GM18520 (cell line): ENCODE results near the gene SPRED2.

Source experiments
- ATAC-seq: cut with Tn5 transposase; IDR thresholded peaks from one replicate; pipeline ENCODE4 v1.9.1; 2021; ENCODE audit not compliant: unreplicated experiment

SPRED2 gene

DNA sequence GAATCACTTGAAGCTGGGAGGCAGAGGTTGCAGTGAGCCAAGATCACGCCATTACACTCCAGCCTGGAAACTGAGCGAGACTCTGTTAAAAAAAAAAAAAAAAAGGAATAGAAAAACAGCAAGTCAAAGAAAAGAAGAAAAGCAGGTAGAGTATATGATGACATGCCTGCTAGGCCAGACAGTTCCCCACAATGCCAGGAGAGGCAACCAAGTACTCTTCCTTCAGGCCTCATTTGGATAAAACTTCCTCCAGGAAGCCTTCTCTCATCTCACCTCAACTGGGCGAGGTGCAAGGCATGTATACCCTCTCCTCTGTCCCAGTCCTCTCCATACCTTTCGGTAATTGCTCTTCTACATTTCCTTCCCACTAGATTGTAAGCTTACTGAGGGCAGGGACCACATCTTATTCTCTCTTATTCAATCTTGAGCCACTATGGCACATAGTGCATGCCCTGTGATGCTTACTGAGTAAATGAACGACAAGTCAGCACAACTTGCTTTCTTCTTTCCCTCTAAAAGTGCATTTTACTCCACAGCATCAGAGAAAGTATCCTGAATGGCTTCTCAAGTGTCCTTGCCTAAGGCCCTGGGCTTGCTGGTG is 10.1 kb upstream of the SPRED2 start:
- no peak for ATAC-seq

DNA sequence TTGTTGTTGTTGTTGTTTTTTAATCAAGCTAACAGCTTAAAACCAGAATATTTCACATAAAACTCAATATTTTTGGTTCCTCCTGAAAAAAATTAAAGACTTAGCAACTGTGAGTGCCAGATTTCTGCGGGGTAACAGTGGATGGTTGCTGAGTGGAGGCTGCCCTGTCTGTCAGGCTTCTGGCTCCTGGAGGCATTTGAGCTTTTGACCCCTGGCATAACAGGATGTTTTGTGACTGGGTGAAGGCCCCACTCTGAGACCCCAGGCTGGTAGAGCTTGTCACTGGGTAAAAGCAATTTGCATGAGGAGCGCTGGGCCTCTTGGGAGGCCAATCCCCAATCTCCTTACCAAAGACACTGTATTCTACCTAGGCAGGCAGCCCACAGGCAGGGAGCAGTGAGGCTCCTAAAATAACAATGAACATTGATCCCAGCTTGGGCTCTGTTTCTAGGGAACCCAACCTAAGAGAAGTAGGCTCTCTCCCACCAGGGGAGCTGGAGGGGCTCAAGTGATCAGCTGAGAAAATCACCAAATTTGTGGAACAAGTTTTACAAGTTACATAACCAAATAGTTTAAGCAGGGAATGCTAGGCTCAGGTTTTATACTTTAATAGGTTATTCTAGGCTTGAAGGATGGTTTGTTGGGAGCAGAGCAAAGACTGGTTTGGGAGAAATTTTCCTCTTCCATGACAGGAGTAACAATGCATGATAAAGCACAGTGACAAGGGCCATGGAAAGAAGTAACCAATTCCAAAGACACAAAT is 5.9 kb upstream of the SPRED2 start:
- ATAC-seq, result no peak

- no peak for ATAC-seq
Observed at GRCh38 chr2:65437392-65438135, 5.2 kb upstream of the SPRED2 start.

- ATAC-seq, result peak; percentile 85
Observed at GRCh38 chr2:65436824-65437221, 4.4 kb upstream of the SPRED2 start.

DNA sequence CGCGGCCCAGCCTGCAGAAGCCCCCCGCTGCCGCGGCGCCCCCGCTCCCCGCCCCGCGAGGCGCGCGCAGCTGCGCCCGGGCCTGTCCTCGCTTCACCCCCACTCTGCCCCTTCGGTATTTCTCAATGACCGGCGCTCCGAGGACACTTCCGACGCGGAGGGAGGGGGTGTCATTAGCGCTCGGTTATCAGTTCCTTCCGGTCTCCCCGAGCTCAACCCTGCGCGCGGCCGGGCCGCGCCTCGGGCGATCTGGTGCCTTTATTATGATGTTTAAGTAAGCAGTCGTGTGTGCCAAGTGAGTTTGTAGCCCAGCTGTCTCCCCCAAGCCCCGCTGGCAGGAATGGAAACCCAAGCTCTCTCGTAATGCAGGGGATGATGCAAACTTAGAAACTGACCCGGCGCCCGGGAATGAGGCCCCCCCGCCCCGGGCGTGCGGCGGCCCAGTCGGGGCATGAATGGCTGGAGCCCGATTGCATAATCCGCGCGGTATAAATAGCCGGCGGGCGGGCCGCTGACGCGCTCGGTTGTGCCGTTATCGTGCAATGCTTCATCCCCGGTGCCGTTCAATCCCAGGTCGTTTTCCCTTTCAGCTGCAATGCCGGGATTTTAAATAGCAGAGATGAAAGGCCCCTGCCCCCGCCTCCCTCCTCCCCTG is 3.9 kb upstream of the SPRED2 start:
- peak; percentile 17 for ATAC-seq

- ATAC-seq, result no peak
Observed at GRCh38 chr2:65435625-65436168, 3.3 kb upstream of the SPRED2 start.

- ATAC-seq, result no peak
Observed at GRCh38 chr2:65434592-65435241, 2.3 kb upstream of the SPRED2 start.

- ATAC-seq, result no peak
Observed at GRCh38 chr2:65431421-65432226, 775 bp downstream of the SPRED2 start.

DNA sequence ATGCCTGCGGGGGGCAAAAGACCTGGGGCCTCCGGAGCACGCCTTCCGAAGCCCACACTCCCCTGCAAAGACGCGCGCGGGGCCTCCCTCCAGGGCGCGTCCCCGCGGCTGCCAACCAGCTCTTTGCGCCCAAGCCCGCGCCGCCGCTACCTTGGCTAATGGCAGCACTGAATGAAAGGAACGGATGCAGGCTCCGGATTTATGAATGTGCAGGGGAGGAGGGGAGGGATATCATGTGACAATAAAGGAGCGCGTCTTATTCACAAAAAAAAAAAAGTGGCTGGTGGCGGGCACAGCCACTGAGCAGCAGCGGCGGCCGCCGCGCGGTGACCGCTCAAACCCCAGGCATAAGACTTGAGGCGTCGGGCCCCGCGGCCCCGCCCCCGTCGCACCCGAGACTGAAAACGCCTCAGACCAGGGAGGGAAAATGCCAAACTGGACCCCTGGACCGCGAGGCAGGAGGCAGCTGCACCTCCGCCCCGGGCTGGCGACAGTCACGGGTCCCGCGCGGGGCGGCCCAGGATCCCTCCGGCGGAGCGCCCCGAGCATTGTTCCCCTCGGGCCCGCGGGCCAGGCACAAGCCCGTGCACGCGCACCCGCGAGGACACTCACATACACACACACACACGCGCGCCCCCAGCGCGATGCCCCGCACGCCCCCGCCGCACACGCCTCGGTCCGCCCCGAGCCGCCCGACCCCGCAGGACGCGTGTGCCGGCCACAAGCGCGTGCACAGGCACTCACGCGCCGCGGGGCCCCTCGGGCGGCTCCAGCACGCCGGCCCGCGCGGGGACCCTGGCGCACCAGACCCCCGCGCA is 1.6 kb downstream of the SPRED2 start:
- ATAC-seq, result no peak

GRCh38 chr2:65429786-65430602 is 2.4 kb downstream of the SPRED2 start:
- no peak for ATAC-seq

GRCh38 chr2:65427532-65427931 is 4.9 kb downstream of the SPRED2 start:
- ATAC-seq, result no peak

GRCh38 chr2:65425276-65425675 is 7.1 kb downstream of the SPRED2 start:
- no peak for ATAC-seq

- ATAC-seq, result no peak
Observed at GRCh38 chr2:65424391-65424790, 8.0 kb downstream of the SPRED2 start.

DNA sequence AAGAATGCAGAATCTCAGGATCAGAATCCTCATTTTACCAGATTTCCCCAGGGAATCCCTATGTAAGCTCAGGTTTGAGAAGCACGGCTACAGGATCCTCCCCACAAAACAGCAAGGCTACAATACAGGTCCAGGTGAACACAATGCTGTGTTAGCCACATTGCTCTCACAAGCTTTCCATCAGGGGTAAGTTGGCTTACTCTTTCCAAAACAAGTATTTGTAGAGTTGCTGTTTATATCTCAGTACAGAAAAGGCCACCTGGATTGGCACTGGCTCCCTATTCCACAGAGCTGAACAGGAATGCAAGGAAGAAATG is 11.0 kb downstream of the SPRED2 start:
- ATAC-seq, result no peak

DNA sequence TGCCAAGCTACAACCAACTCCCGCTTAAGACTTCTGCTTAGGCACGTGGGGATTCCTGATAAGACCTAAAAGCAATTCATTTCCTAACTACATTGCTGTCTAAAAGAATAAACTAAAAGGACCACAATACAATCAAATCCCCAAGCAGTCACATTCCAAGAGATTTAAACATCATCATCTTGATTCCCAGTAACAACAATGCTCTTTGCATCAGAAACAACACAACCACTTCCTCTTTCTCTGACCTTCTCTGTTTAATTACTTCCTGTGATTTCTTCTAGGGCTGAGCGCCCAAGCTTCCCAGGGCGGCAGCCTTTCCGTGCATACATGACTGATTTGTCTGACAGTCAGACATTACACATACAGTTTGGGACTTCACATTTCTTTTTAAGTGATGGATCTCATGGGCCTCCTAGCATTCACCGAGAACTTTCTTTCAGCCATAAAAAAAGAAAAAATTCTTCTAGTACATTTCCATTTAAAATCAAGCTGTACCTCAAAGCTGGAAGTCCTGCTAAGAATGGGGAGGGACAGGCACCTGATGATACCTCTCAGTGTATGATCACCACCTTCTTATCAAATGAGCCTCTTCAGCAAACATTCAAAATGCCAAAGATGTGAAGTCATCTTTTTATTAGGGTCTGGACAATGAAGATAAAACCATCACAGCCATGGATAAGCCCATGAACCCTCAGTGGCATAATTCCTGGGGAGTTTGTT is 11.5 kb downstream of the SPRED2 start:
- ATAC-seq, result no peak

- no peak for ATAC-seq
Observed at GRCh38 chr2:65417509-65418085, 14.8 kb downstream of the SPRED2 start.

GRCh38 chr2:65416945-65417344 is 15.5 kb downstream of the SPRED2 start:
- no peak for ATAC-seq
